HG03457 (cell line): ENCODE results near the gene DOCK10.

Experiments
- ATAC-seq: cut with Tn5 transposase; IDR thresholded peaks from one replicate; pipeline ENCODE4 v1.9.1; 2021; ENCODE audit warnings: moderate number of reproducible peaks; ENCODE audit not compliant: unreplicated experiment

The DOCK10 gene

DNA sequence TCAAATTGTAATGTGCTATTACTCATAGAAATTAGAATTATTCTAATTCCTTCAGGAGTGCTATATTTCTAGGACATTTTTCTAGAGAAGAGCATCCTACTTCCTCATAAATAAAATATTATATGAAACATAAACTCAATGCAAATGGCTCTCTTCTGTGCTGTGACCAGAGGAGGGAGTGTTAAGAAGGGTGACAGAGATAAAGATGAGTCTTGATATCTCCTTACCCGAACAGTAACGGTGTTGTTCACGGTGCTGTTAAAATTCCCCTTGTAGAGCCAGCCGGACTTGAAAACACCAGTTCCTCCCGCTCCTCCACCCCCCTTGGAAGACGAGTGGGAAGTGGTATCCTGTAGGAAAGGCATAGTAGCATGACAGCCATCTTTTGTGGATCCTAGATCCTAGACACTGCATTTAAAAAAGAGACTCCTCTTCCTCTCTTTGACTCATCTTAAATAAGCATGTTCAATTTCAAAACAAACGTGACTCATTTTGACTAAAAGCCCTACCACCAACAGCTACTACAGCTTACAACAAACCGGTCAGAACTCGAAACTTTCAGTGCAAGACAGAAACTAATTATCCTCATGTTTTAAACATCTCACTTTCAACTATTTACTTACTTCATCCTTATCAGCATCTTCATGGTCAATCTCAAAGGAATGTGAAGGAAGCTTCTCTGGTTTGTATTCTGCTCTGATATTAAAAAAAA, 156.3 kb downstream of the DOCK10 start:
- peak; percentile 61 for ATAC-seq

DNA sequence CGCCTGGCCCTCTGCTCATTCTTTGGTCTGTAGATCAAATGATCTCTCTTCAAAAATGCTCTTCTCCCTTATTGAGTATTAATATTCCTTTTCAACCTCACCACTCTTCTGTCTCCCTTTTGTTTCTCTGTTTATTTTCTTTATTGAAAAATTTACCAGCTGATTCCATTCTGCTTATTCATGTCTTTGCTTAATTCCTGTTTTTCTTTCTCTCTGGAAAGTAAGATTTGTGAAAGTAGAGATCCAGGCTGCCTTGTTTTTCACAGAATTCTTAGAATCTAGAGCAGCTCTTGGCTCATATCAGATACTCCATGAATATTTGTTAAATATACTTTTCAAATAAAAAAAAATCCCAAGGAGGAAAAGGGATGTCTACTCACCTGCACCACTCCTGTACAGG, 157.0 kb downstream of the DOCK10 start:
- no peak for ATAC-seq

DNA sequence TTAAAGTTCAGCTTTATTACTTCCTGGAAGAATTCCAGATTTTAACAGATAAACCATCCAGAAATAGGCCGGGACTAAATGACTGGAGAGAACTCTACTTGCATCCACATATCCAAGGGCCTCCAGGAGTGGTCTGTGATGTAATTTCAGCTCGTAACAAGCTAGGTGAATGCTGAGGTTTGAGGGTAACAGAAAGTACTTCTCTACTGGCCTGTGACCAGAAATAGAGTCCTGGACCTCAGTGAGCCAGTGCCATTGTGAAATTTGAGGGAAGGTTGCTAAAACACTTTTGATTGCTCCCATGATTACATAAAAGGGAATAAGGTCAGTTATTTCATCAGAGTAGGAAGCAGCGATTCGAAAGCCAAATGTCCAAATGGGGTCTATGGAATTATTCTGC, 158.1 kb downstream of the DOCK10 start:
- ATAC-seq: no peak

DNA sequence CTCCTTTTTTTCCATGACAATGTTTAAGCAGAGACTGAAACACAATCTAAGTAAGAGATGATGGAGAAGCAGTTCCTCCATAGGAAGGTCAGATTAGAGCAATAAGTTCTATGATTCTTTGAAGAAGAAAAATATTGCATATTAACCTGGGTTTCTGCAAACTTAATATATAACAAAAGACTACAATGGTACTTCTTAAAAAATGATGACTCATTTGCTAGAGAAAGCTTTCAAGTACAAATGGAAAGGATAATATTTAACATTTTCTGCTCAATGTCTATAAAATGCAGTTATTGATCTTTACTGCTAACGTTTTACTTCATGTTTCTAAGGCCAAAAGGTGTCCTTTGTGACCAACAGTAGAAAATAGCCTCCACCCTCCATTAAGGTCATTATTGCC, 158.6 kb downstream of the DOCK10 start:
- no peak for ATAC-seq

DNA sequence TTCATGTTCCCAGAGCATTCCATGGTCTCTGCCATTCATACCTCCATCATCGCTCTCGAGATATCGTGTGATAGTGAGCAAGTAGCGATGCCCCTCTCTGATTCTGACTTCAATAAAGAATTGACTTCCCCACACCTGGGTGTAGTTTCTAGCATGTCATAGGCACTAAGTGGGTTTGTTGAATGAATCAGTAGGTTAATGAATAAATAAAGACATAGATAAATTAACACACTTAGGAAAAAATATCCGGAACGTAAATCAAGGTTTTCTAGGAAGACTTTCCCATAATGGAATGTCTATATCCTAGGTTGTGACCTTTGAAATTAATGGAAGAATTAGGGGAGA, 159.1 kb downstream of the DOCK10 start:
- ATAC-seq: no peak

DNA sequence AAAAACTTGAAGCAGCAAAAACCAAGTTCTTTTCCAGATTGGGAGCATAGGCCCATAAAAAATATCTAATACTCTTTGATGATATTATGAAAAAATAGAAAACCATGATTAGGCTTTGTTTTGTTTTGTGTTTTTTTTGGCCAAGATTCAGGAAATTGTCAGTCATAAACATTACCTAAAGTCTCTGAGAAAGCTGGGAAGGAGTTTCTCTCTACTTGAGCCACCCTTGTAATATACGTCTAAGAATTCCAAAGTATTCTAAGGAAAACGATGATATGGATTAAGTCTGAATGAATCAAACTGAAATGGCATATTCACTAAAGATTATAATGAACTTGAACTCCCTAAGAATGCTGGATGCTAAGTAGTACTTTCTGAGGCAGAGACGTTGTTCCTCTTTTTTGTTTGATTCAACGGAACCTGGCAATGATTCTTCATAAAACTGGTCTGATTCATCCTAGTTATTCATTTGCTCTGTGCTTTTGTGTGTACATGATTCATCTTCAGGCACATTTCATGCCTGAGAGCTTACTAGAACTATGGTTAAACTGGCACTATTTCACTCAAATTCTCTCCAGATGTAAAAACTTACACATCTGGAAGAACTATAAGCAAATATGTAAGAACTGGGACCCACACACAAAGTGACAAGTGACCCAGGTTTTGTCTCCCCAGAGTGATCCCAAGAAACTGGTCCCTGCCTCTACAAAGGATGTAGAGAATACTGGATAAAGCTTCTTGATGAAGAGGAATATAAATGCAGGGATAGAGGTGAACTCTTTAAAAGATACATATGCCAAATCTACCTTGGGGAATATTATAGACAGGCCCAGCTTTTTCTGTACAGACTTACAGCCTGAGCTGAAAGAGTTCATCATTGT, 159.7 kb downstream of the DOCK10 start:
- no peak for ATAC-seq

DNA sequence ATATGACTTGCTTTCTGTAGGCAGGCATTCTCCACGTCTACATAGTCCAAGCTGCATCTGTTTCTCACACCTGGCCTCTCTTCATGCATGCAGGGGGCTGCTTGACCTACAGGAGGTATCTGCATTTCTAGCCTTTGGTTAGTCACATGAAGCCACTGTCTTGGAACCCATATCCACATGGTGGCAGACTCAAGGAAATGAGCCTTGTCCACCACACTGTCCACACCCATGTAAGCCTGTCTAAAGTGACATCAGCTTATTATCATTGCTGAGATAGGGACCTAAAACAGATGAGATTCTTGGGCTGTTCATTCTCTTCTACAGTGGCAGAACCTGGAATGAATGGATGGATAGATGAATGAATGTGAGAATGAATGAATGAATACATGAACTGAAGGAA, 160.4 kb downstream of the DOCK10 start:
- no peak for ATAC-seq

DNA sequence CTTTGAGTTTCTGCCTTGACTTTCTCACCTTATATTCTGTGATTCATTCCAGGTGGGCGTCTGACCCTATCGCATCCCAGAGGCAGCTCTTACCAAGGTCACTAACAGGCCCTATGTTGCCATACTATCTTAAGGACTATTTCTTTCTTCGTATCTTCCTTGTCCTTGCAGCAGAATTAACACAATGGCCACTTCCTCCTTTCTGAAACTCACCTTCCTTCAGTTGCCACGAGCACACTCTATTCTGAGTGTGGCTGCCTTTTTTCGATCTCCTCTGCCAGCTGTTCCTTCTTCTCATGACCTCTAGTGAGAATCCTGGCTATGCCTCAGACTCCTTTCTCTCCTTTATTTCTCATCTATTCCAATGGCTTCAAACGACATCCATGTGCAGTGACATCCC, 165.7 kb downstream of the DOCK10 start:
- no peak for ATAC-seq

DNA sequence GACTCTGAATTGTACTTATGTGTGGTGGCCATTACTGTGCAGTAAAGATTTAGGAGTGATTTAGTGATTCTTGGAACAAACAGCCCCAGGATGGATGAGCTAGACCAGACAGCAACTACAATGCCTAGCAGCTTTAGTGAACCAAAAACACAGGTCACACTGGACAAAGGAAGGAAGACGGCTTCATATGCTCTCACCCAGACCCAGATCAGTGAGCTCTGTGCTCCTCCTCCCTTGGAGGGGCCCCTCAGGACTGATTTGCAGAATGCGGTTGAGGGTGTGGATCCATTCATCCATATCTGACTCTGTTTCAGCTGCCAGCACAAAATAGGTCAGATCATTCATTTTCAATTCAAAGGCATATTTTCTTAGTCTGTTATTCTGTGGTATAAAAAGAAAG, 166.4 kb downstream of the DOCK10 start:
- peak; percentile 66 for ATAC-seq

DNA sequence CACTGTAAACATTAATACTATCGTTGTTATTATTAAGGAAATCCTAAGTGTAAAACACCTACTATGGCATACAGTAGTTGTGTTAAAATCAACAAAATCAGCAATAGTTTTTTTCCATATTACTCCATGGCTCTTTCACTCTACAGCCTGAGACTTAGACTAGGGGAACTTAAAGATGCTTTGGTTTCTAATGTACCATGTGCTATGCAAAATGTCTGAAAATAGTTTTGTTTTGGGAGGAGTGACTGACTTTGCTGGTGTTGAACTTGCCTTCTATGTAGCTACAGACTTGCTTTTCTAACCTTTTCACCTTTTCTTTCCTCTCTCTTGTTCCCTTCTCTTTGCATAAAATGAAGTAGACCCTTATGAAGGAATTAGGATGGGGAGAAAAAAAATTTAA, 167.1 kb downstream of the DOCK10 start:
- no peak for ATAC-seq

DNA sequence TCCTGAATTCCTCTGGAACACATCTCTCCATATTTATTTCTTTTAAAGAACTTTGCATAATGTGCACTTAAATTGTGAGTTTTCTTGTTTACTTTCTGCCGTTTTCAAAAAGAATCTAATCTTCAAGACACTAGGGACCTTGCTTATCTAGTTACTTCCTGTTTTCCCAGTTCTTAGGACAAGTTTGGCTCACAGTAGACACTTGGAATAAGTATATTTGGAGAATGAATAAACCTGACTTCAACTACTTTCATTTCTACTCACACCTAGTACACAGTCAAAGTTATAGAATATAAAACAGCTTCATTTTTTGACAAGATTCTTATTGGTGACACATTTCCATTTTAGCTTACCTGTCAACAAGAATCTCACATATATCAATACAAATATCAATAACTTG, 170.5 kb downstream of the DOCK10 start:
- ATAC-seq: no peak

DNA sequence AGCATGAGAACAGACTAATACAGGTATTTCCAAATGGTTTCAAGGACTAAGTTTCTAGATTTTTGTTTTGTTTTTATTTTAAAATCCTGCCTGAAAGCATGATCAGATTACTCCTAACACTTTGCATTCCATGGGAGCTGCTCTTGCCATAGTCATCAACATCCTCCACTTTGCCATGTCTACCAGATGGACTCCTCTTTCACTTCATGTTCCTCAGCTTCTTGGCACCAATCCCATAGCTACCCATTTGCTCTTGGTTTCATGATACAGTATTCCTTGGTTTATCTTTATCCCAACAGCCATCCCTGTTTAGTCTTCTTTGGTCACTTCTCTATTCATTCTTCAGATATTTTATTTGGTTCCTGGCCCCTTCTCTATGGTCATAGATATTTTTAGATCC, 171.9 kb downstream of the DOCK10 start:
- ATAC-seq: no peak

DNA sequence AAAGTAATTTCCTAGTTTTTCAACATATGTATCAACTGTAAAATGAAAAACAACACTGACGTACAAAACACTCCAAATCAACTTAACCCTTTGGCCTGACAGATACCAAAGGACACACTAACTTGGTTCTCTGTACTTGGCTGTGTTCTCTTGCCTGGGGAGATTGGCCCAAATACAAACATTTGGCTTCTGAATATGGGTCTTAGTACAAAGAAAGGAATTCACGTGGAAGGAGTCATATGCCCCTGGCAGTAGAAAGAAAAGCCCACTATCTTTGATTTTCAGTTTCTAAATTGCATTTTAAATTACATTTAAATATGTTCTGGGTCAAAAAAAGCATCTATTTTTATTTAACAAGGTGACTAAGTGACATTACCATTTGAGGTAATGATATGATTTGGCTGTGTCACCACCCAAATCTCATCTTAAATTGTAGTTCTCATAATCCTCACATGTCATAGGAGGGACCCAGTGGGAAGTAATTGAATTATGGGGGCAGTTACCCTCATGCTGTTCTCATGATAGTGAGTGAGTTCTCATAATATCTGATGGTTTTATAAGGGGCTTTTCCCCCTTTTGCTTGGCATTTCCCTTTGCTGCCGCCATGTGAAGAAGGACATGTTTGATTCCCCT, 172.6 kb downstream of the DOCK10 start:
- ATAC-seq: no peak

DNA sequence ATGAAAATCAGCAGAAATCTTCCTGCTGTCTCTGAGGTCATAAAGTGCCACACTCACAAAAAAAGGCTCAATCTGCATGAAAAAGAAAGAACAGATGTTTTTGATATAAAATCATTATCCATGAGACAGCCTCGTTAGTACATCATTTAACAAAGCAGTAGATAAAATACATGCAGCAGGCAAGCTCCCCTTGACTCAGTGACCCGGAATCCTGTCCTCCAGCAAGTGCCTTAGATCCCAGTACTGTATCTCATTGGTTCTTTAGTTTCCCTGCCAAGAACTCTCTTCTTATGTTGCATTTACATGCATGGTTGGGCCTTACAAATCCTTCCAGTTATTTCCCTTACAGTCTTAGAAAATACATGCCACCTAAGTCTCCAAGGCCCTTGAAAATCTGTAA, 177.3 kb downstream of the DOCK10 start:
- ATAC-seq: no peak

DNA sequence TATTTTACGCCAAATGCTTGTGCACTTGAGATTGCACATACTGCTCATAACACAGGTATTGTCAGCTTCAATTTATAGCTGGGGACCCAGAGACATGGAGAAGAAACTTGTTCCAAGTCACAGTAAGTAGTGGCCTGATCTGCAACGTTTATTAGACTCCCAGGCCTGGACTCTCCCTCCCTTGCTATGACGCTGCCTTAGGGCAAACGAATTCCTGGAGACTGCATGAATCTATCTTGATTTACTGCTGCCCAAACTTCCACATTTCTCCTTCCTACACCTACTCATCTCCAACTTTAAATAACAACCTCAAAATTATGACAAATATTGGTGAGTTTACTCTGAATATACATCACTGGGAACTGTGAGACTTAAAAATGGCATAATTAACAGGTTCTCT, 181.0 kb downstream of the DOCK10 start:
- no peak for ATAC-seq

DNA sequence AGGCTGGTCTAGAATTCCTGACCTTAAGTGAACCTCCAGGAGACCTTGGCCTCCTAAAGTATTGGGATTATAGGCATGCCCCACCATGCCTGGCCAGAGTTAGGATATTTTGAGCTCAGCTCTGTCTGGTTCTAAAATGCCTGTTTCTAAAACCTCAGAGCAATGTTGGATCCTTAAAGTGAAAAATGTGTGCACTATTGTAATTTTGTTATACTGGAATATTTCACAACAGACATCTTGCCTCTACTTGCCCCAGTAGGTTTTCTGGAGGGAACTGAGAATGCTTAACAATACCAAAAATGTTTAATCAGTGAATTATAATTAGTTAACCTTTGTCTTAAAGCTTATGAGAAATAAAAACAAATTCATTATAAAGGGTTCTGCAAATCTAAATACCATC, 181.5 kb downstream of the DOCK10 start:
- no peak for ATAC-seq

DNA sequence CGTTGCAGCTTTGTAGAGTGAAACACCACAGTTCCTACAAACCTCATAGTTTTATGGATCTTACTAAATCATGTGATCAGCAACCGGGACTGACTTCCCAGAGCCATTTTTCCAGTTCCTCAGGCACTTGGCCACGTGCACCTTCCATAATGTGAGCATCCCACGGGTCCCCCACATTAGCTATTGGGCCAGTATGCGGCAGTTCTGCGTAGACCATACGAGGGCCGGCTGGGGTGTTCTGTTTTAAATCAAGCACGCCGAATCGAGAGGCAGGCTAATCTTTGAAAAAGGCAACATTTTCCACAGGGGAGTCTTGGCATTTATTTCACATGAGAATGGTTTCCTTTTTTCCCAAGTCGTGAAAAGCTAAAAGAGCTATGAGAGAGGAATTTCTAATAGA, 190.5 kb downstream of the DOCK10 start:
- ATAC-seq: no peak

DNA sequence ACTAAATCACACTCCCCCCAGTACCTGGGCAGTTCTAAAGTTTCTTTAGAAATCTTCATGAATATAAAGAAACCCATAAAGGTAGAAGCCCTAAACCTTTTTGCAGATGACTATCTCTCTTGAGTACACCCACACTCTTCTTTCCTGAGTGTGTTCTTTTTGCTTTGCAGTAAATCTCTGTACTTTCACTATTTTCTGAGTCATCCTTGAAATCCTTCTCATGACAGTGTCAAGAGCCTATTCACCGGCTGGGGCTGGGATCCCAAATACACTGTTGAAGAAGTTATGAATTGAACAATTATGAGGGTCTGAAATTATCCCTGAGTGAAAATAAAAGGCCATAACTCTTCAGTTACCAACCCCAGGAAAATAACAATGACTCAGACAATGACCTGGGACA, 192.2 kb downstream of the DOCK10 start:
- no peak for ATAC-seq

DNA sequence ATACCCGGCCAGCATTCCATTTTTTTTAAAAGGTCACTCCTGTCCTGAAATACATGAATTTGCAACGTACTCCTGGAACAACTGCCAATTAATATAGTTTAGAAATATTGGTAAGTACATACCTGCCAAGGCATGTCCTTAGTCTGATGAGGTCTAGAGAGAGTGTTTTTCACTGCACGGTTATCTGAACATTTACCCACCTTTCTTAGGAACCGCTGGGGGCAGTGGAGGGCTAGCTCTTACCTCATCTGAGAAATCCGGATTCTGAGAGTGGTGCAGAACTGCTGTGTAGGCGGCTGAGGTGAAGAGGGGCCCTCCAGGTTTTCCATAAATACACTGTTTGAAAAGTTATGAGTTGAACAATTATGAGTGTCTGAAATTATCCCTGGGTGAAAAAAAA, 193.0 kb downstream of the DOCK10 start:
- ATAC-seq: no peak

DNA sequence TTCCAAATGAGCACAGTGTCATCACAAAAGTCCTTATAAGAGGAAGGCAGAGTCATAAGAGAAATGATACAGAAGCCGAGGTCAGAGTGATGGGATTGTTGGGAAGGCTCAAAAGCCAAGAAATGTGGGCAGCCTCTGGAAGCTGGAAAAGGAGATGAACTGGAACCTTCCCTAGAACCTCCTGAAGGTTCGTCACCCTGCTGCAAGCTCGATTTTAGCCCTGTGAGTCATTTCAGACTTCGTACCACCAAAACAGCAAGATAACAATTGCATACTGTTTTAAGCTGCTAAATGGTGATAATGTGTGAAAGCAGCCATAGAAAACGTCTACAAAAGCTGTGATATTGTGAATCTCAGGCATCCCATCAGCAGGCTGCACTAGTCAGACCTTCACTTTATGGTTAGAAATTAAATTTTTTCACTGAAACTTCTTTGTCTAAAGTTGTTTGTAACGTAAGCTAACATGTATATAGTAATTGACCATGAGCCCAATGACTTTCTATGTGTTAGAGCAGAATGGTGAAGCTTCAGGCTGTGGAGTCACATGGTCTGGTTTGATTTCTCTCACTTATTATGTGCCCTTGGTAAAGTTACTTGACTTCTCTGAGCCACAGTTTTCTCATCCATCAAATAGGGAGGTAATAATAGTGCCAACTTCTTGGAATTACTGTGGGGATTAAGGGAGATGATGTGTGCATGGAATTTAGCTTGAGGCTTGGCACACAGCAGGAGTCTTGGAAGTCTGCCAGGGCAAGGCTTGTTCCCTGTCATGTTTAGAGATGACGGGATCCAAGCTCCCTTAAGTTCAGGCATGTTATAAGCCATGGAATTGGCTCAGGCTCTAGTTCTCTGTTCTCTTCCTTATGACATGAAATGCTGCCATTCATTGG, 194.1 kb downstream of the DOCK10 start:
- no peak for ATAC-seq

DNA sequence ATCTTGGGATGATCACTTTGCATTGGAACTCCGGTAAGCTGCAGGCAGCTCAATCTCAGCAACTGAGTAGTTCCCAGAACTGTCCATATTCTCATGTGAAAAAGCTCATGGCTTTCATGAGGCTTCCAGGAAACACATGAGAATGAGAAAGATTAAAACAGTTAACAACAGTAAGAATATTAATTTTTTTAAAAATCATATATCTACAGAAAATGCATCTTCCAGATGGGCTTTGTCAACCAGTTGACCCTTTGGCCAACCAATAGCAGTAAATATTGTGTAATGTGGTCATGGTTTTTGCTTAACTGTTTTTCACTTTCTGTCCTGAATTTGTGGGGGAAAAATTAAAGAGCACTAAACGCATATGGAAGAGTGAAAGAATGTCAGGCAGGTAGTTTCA, 194.9 kb downstream of the DOCK10 start:
- ATAC-seq: no peak
